ENCODE data around the gene RNF31. TPM values are rescaled to one million over a fixed set of nuclear protein-coding genes. Genes with fewer than 3 reads are reported as not detected.

RNF31 gene
- total RNA-seq, 4 donors from 2014 or later, result 19.0 to 38.9 (median 32.0) TPM

GRCh38 chr14:24123424-24124417 is 23.6 kb upstream of the RNF31 start:
- Histone ChIP-seq H3K27me3 (no peaks in the 10 kb centered on the region), H3K36me3 (peaks cover 0 to 62% of the 10 kb centered on the region in 2 donors), H3K4me1 (no peaks in the 10 kb centered on the region), H3K9me3 (no peaks in the 10 kb centered on the region), H3K27ac (no peak overlapping the region), H3K4me3 (no peak overlapping the region)
- TF ChIP-seq POLR2AphosphoS5 (IDR thresholded peaks at IDR 0.05) (no peak), EP300 (IDR thresholded peaks at IDR 0.05) (no peak), CTCF (IDR thresholded peaks at IDR 0.05) (no peak), POLR2A (IDR thresholded peaks at IDR 0.05) (no peak)
- WGBS, 2 donors (ENCODE audit: low coverage in 1 of 2), result 82% methylated on average over 3 of the region's 9 CpGs; no CpG with 5 or more reads in 1 of the 2 donors
- no peak for ATAC-seq

GRCh38 chr14:24126939-24127338 is 20.4 kb upstream of the RNF31 start:
- H3K27ac ChIP-seq, result no peak overlapping the region
- ATAC-seq, result no peak
- no peaks in the 10 kb centered on the region for H3K27me3 ChIP-seq
- peaks cover 0 to 30% of the 10 kb centered on the region in 2 donors for H3K36me3 ChIP-seq
- H3K9me3 ChIP-seq, result no peaks in the 10 kb centered on the region
- H3K4me3 ChIP-seq, result no peak overlapping the region
- TF ChIP-seq POLR2A (IDR thresholded peaks at IDR 0.05) (no peak), CTCF (IDR thresholded peaks at IDR 0.05) (no peak), POLR2AphosphoS5 (IDR thresholded peaks at IDR 0.05) (no peak), EP300 (IDR thresholded peaks at IDR 0.05) (no peak)
- H3K4me1 ChIP-seq, result peaks cover 0 to 13% (median 2%) of the 10 kb centered on the region in 3 donors

- Histone ChIP-seq H3K4me1 (peaks cover 0 to 20% (median 2%) of the 10 kb centered on the region in 3 donors), H3K27ac (no peak overlapping the region), H3K9me3 (no peaks in the 10 kb centered on the region), H3K4me3 (no peak overlapping the region), H3K27me3 (no peaks in the 10 kb centered on the region), H3K36me3 (peaks cover 0 to 23% of the 10 kb centered on the region in 2 donors)
- TF ChIP-seq CTCF (IDR thresholded peaks at IDR 0.05) (no peak), POLR2A (IDR thresholded peaks at IDR 0.05) (no peak), POLR2AphosphoS5 (IDR thresholded peaks at IDR 0.05) (no peak), EP300 (IDR thresholded peaks at IDR 0.05) (no peak)
- ATAC-seq, result no peak
- WGBS, 2 donors (ENCODE audit: low coverage in 1 of 2), result 100% methylated on average over 2 of the region's 2 CpGs; no CpG with 5 or more reads in 1 of the 2 donors
Measured at GRCh38 chr14:24127673-24128072, 19.6 kb upstream of the RNF31 start.

GRCh38 chr14:24129410-24129998 is 17.8 kb upstream of the RNF31 start:
- peaks cover 0 to 20% (median 2%) of the 10 kb centered on the region in 3 donors for H3K4me1 ChIP-seq
- H3K4me3 ChIP-seq, result no peak overlapping the region
- H3K27ac ChIP-seq, result no peak overlapping the region
- H3K36me3 ChIP-seq, result peaks cover 0 to 5% of the 10 kb centered on the region in 2 donors
- H3K9me3 ChIP-seq, result no peaks in the 10 kb centered on the region
- H3K27me3 ChIP-seq, result no peaks in the 10 kb centered on the region
- ATAC-seq, result no peak
- 94 to 96% methylated on average over 3 to 5 of the region's 8 CpGs for WGBS, 2 donors (ENCODE audit: low coverage in 1 of 2)
- TF ChIP-seq CTCF (IDR thresholded peaks at IDR 0.05) (no peak), POLR2A (IDR thresholded peaks at IDR 0.05) (no peak), EP300 (IDR thresholded peaks at IDR 0.05) (no peak), POLR2AphosphoS5 (IDR thresholded peaks at IDR 0.05) (no peak)

Data from gastroesophageal sphincter (tissue), 4 donors.